HG02973 (cell line): Measurements from ENCODE around the gene NIBAN1.
"Not testable (repeated sequence)": the region's sequence is repeated elsewhere in the genome, so short reads cannot be mapped to it uniquely, and the experiment has no call there.

Experiments
- ATAC-seq: cut with Tn5 transposase; IDR thresholded peaks from one replicate; pipeline ENCODE4 v1.9.1; 2021; ENCODE audit warnings: moderate library complexity; ENCODE audit not compliant: unreplicated experiment

Gene NIBAN1

DNA sequence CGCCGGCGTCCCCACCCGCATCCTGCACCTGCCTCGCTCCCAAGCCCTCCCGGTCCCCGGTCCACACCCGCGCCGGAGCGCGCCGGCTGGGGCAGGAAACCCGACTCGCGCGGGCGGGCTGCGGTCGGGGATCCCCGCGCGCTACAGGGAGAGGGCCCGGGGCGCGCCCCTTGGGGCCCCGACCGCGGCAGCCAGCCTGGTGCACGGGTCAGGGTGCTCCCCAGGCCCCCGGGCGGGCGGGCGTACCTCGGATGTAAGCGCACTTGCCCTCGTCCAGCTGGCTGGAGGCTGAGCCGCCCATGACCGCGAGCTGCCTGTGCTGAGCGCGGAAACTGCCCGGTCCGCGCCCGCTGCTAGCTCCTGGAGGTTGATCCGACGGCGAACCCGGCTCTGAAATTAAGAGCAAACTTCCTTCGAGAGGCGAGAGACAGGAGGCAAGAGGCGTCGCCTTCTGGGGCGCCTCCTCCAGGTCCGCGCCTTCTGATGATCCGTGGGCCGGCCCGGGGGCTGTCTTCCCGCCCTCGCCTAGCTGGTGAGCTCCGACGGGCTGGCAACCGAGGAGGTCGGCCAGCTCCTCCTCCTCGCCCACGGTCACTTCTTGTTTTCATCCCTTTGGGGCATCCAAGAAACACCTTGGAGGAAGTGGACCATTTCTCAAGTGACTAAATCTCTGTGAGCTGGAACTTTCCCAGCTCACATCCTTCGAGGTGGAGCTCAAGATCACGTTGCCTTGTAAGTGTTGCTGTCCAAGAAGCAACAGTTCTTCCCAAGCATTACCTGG lies at the start of gene NIBAN1:
Gene NIBAN1 (minus strand): TSS at position 453 of the 781 bp plus-strand sequence. CDS start 152 bp downstream, at position 301.
- peak; percentile 55 for ATAC-seq

- no peak for ATAC-seq
These were observed 43.7 kb upstream of the NIBAN1 start for GRCh38 chr1:185017966-185018365.

DNA sequence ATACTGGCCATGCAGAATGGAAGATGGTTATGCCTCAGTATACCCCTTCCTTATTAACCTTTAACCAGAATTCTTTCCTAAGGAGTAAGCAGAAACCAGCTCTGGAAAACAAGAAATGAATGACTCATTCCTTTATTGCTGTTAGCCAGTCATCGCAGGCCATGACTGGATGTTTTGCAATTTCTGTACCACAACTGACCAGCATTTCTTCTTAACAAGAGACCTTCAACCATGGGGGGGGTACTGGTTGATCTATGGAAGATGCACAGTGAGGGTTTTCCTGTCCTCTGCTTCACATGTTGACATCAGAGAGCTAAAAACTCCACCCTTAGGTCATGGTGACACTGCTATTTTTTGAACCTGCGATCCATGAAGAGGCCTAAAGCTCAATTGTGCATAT lies 43.0 kb upstream of the NIBAN1 start:
- no peak for ATAC-seq

- no peak for ATAC-seq
These were observed 42.6 kb upstream of the NIBAN1 start for GRCh38 chr1:185016880-185017279.

- no peak for ATAC-seq
These were observed 41.3 kb upstream of the NIBAN1 start for GRCh38 chr1:185015631-185016030.

DNA sequence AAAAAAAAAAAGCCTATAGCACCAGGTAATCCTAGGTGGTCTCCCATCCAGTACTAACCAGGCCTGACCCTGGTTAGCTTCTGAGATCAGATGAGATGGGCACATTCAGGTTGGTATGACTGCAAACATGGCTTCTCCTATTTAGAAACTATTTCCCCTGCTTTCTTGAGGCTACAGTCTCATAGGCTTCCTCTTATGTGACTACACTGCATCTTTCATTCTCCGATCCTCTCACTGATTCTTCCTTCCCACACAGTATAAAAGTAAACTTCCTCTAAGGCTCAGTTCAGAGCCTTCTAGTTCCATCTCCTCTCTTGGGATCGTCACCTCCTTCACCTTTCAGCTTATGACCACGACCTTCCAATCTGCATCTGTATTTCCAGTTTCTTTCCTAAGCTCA lies 40.6 kb upstream of the NIBAN1 start:
- ATAC-seq: no peak

GRCh38 chr1:185010361-185010760 lies 36.1 kb upstream of the NIBAN1 start:
- no peak for ATAC-seq

- ATAC-seq: no peak
These were observed 34.5 kb upstream of the NIBAN1 start for GRCh38 chr1:185008838-185009237.

DNA sequence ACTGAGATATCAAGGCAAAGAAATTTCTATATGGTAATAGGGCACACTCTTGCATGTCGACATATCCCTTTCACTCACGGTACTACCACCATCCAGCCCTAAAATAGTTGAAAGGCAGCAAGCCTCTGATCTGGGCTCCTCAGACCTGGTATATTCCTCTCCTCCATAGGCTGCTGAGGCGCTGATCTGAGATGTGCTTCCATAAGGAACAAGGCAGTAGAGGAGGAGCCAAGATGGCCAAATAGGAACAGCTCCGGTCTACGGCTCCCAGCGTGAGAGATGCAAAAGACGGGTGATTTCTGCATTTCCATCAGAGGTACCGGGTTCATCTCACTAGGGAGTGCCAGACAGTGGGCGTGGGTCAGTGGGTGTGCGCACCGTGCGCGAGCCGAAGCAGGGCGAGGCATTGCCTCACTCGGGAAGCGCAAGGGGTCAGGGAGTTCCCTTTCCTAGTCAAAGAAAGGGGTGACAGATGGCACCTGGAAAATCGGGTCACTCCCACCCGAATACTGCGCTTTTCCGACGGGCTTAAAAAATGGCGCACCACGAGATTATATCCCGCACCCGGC lies 27.1 kb upstream of the NIBAN1 start:
- not testable (repeated sequence) for ATAC-seq

DNA sequence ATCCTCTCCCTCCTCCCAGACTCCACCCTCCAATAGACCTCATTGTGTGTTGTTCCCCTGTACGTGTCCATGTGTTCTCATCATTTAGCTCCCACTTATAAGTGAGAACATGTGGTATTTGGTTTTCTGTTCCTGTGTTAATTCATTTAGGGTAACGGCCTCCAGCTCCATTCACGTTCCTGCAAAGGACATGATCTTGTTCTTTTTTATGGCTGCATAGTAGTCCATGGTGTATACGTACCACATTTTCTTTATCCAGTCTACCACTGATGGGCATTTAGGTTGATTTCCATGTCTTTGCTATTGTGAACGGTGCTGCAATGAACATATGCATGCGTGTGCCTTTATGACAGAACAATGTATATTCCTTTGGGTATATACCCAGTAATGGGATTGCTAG lies 25.7 kb upstream of the NIBAN1 start:
- not testable (repeated sequence) for ATAC-seq

DNA sequence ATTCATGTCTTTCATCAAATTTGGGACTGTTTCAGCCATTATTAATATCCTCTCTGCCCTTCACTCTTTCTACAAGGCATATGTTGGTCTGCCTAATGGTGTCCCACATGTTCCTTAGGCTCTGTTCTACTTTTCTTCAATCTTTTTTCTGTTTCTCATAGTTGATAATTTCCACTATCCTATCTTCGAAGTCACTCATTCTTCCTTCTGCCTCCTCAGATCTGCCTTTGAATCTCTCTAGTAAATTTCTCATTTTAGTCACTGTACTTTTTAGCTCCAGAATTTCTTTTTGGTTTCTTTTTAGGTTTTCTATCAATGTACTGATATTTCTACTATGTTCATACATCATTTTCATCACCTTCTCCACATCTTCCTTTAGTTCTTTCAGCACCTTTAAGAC lies 20.0 kb upstream of the NIBAN1 start:
- no peak for ATAC-seq

DNA sequence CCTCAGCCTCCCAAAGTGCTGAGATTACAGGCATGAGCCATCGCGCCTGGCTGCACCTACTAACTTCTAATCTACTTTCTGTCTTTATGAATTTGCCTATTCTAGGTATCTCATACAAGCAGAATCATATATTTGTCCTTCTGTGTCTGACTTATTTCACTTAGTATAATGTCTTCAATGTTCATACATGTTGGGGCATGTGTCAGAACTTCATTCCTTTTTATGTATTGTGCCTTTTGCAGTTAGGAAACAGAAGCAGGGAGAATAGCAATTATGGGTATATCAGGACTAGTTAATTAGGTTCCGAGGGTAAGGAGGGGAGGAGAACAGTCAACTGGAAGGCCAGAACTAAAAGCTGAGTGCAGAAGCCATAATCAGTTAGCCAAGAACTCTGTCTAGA lies 18.0 kb upstream of the NIBAN1 start:
- ATAC-seq: no peak

DNA sequence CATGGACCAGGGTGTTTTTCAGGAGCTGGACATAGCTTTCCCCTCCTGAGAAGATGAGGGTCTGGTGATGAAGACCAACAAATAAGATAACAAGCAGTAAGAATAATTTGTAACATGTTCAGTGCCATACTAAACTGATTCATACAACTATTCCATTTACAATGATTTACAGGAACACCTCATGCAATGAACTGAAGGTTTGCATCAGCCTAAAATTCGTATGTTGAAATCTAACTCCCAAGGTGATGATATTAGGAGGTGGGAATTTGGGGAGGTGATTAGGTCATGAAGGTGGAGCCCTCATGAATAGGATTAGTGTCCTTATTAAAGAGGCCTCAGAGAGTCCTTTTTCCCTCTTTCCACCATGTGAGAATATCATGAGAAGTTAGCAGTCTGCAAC lies 15.9 kb upstream of the NIBAN1 start:
- no peak for ATAC-seq

- no peak for ATAC-seq
These were observed 14.2 kb upstream of the NIBAN1 start for GRCh38 chr1:184988506-184988905.

DNA sequence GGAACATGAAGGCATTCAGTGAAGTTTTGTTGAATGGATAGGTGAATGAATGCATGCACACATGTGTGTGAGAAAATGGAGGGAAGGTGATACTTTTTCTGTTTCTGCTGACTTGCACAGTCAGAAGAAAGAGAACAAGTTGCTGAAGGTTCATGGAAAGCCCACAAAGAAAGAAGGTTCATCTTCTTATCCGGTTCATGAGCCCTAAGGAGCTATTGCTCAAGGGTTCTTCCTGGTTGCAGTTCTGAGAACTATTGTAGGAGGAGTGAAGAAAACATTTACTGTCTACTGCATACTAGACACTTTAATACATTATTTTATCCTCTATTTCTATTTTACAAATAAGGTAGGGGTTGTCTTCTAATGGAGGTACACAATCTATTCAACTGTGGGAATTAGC lies 13.4 kb upstream of the NIBAN1 start:
- no peak for ATAC-seq

DNA sequence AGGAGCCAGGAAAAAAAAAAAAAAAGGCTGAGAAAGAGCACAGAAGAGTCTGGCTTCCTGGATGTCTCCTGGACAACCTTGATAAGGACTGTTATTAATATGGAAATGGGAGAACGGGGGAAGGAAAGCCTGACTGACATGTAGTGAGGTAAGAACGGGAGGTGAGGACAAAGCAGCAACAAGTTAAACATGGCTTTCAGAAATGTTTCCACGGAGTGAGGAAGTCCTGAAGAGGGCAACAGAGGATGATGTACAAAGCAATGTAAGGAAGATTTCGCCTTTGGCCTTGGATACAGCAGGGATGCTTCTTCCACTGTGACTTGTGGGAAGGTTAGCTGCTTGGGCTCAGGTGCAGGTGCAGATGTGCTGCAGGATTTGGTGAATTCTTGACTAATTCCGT lies 11.9 kb upstream of the NIBAN1 start:
- no peak for ATAC-seq

GRCh38 chr1:184982002-184982954 lies 8.0 kb upstream of the NIBAN1 start:
- peak; percentile 92 for ATAC-seq

DNA sequence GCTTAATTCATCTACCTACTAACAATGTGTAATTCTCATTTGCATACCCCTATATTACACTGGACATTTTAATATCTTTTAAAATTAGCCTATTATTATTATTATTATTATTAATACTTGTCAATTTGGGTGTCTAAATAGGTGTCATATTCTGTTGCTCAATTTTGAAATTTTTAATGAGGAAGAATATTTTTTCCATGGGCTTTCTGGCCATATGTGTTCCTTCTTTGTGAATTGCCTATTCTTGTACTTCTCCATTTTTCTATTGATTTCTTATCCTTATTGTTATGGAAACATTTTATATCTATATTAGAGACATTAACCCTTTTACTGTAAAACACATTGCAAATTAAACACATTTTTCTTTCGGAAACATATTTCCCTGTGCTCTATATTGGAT lies 6.4 kb upstream of the NIBAN1 start:
- no peak for ATAC-seq

- no peak for ATAC-seq
These were observed 1.0 kb upstream of the NIBAN1 start for GRCh38 chr1:184975208-184975870.

- ATAC-seq: no peak
These were observed 468 bp upstream of the NIBAN1 start for GRCh38 chr1:184974837-184975115.
